Keratinocyte (primary cell): ENCODE measurements around the gene AFG3L2.

ENCODE experiments used
- EZH2 ChIP-seq: IDR thresholded peaks from one replicate; pipeline ENCODE4 v1.6.1; 2012; ENCODE audit warnings: inconsistent platforms, mild to moderate bottlenecking, low read length, moderate library complexity
- TF ChIP-seq, protein P1 (sequence below), 3 experiments: IDR thresholded peaks in 1 of 3; conservative IDR thresholded peaks in 1 of 3; optimal IDR thresholded peaks in 1 of 3; 2 replicates in 2 of 3; 3 replicates in 1 of 3; pipeline versions ENCODE3 to v1.5.1; 2011; ENCODE audit warnings: low read length in 3 of 3, mild to moderate bottlenecking in 3 of 3, moderate library complexity in 2 of 3, control low read depth in 1 of 3, inconsistent platforms in 1 of 3; ENCODE audit not compliant: insufficient read depth in 2 of 3; ENCODE audit errors: extremely low read depth in 1 of 3

DNA sequence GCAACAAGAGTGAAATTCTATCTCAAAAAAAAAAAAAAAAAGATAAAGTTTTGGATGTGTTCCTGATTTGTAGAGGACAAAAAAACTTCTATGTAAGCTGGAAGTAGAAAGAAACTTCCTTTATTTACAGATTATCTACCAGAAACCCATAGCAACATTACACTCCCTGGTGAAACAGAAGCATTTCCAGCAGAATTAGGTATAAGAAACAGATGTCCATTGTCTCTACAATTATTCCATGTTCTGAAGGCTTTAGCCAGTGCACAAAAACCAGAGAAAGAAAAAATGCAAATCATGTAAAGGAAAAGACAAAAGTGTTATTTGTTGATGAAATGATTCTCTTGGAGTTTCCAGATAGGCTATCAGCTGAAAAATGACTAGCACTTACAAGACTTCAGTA, 64.1 kb downstream of the AFG3L2 start:
- TF ChIP-seq, protein P1, sequence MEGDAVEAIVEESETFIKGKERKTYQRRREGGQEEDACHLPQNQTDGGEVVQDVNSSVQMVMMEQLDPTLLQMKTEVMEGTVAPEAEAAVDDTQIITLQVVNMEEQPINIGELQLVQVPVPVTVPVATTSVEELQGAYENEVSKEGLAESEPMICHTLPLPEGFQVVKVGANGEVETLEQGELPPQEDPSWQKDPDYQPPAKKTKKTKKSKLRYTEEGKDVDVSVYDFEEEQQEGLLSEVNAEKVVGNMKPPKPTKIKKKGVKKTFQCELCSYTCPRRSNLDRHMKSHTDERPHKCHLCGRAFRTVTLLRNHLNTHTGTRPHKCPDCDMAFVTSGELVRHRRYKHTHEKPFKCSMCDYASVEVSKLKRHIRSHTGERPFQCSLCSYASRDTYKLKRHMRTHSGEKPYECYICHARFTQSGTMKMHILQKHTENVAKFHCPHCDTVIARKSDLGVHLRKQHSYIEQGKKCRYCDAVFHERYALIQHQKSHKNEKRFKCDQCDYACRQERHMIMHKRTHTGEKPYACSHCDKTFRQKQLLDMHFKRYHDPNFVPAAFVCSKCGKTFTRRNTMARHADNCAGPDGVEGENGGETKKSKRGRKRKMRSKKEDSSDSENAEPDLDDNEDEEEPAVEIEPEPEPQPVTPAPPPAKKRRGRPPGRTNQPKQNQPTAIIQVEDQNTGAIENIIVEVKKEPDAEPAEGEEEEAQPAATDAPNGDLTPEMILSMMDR (optimal IDR thresholded peaks at IDR 0.05 in 1 of 3, IDR thresholded peaks at IDR 0.05 in 1 of 3, conservative IDR thresholded peaks at IDR 0.05 in 1 of 3; ENCODE audit: extremely low read depth in 1 of 3, insufficient read depth in 2 of 3, low read length in 3 of 3): no peak
- no peak for TF ChIP-seq EZH2
